CD1c-positive myeloid dendritic cell (primary cell): ENCODE data around the gene GMCL1.
"Not testable (repeated sequence)": the region's sequence is repeated elsewhere in the genome, so short reads cannot be mapped to it uniquely, and the experiment has no call there.

Experiments used
- DNase-seq: peaks from one replicate; pipeline ENCODE4 v3.0.0-alpha.2; 2016; ENCODE audit errors: extremely low spot score

Gene GMCL1

DNA sequence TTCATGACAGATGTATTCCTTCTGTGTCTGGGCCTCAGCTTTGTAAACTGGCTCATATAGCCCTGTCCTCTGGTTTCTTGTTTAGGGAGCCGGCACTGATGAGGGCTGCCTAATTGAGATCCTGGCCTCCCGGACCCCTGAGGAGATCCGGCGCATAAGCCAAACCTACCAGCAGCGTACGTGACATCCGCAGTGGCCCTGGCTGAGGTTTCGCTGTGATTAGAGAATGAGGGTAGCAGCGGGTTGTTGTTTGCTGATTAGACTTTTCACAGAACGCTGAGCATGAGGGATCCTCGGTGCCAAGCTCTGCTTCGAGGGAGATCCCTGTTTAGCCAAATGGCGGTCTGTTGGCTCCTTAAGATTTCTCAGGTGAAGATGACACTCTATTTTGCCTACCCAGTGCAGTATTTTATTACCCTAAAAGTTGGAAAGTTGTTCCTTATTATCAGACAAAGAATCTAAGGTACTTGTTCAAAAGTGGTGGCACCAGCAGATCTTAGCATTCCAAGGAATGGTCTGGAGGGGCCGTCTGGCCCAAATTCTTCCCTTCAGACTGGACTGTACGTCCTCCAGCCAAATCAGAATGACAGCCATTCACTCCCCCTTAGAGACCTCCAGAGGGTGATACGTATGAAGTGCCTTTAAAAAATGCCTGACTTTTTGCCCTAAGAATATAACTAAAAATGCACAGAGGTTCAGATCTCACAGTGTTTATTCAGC is 21.5 kb upstream of the GMCL1 start:
- DNase-seq, result no peak

GRCh38 chr2:69810550-69810949 is 18.9 kb upstream of the GMCL1 start:
- no peak for DNase-seq

- no peak for DNase-seq
These were observed 18.4 kb upstream of the GMCL1 start for GRCh38 chr2:69811018-69811417.

DNA sequence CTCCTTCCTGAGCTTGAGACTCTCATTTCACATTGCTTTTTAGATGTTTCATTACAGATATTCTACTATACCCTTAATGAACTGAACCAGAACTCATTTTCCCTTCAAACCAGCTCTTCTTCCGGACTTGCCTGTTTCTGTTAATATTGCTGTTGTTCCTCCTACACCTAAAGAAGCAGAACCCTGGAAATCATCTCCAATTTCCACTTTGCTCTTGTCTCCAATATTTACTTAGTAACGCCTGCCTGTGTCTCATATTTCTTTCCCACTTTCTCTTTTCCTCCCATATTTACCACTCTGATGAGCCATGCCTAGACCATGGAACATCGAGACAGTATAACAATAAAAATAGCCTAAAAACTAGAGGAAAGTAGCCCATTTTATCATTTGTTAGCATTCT is 17.9 kb upstream of the GMCL1 start:
- no peak for DNase-seq

GRCh38 chr2:69815717-69816116 is 13.7 kb upstream of the GMCL1 start:
- DNase-seq, result no peak

DNA sequence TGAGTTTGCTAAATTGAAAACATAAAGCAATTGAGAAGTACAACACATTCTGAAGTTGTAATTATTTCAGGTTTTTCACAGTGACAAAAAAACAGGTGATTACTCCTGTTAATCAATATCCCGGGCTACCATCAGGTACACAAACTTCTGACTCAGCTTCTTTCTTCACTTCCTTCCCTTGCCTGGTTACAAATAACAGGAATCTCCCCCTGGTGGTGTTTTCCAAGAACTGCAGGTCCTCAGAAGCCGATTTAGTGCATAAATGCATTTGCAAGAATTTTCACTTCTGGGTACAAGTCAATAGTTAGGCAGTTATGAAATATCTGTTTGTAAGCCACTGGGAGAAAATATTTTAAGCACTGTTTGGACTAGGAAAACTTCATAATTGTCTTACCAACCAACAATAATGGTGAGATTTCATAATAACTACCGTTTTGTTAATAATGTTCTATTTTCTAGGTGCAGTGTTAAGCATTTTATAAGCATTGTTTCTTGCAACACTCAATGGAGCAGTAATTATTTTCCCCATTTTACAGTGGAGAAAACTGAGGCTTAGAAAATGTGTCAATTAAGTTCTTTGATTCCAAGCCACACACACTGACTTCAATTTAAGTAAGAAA is 12.4 kb upstream of the GMCL1 start:
- peak; percentile 94 for DNase-seq

GRCh38 chr2:69817729-69818501 is 11.5 kb upstream of the GMCL1 start:
- DNase-seq, result no peak

DNA sequence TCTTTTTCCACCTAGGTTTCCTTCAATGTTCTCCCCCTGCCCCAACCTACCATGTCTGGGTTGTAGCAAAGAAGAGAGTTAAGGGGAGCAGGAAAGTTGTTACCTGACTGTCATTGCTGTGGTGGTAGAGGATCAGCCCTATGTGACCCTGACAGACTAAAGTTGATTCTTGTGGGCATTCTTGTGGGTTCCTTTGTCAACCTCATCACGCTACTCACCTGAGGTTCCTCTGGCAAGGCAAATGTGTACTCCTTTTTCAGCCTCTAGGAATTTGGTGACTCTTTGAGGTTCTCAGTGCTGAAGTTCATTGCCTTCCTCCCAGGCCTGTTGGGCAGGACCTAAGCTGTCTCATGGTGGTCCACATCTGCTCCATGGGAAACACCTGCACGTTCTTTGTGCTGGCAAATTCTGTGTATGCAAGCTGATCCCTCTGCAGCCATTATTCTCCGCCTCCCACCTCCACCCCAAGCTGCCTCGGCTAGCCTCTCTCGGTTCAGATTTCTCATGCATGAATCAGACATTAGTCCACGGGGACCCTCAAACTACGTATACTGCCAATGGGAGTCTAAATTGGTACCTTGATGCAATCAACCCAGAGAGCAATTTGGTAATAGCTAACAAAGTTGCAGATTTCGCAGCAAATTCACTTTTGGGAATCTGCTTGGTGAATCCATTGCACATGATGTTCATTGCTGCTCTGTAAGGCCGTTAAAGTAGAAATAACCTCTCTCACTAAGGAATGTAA is 1.5 kb upstream of the GMCL1 start:
- DNase-seq, result no peak

- DNase-seq, result no peak
These were observed 563 bp upstream of the GMCL1 start for GRCh38 chr2:69828938-69829255.

DNA sequence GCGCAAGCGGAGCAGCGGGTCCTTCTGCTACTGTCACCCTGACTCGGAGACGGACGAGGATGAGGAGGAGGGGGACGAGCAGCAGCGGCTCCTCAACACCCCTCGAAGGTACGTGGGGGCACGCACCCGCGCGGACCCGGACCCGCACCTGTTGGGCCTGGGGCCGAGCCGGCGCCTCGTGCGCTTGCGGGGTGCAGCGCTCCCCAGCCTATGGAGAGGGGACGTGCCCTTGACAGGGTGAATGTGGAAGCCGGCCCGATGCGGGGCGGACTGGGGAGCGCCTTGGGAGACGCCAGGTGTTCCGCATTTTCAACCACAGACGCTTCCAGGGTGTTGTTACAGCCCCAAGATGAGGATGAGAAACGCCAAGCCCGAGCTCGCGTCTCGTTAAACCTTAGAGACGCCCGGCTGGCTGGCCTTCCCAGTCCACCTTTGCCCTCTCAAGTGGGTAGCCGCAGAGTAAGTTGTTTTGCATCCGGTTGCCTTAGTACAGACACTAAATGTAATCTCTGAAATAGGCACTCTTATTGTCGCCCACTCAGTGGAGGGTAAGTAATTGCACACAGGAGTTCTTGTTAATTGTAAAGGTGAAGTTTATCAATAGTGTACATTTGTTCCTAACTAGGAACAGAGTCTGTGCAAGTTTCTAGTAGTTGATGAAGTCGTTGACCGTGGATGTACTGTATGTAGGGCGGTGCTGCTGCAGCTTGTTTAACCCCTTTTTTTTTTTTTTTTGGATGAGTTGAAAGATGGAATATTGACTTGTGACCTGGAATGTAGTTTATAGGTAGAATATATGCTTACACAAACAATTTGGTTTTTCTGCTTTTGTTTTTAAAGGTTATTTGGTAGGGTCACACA is 815 bp downstream of the GMCL1 start:
- DNase-seq, result peak; percentile 45

- not testable (repeated sequence) for DNase-seq
These were observed 1.4 kb downstream of the GMCL1 start for GRCh38 chr2:69830906-69831241.

GRCh38 chr2:69831354-69831905 is 2.0 kb downstream of the GMCL1 start:
- no peak for DNase-seq

DNA sequence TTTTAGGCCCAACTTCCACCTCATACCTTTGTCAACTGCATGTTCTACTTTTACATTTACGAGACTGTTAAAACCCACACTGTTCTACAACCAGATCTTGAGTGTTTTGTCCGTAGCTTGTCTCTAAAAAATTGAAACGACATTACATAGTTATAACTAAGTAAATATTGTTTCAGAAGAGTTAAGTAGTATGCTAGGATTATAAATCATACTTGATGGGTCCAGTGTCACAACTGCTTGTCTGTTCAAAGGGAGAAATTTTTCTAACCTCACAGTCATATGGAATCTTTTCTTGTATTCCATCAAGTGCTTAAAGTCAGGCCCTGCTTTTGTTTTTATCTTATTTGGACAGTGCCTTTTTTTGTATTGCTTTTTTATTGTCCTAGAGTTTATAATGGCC is 4.3 kb downstream of the GMCL1 start:
- DNase-seq, result no peak

GRCh38 chr2:69835666-69836065 is 6.2 kb downstream of the GMCL1 start:
- no peak for DNase-seq

DNA sequence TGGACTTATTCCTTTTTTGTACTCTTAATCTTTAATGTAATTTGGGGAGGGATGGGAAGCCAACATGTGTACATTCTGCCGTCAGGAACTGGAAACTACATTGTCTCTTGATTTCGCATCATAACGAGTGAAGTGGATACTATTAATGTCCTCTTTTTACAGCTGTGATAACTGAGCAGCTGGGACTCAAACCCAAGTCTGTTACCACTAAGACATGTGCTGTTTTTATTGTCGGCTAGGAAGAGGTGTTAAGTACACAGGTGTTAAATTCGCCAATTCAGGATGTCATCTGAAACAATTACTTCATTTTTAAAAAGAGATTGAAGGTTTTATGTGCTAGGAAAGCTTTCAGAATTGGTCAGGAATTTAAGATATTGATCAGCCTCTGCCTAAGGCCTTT is 6.9 kb downstream of the GMCL1 start:
- DNase-seq, result no peak

DNA sequence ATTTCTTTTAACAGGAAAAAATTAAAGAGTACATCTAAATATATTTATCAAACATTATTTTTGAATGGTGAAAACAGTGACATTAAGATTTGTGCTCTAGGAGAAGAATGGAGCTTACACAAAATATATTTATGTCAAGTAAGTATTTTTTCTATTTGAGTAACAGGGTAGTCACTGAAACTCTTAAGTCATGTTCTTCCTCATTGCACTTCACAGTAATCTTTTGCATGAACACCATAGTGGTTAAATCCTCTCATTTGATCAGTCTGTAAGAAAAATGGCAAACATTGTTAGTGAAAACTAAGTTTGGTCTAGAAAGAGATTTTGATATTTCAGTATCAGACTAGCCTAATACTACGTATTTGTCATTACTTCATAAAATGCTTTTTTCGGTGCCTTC is 8.1 kb downstream of the GMCL1 start:
- peak; percentile 10 for DNase-seq

DNA sequence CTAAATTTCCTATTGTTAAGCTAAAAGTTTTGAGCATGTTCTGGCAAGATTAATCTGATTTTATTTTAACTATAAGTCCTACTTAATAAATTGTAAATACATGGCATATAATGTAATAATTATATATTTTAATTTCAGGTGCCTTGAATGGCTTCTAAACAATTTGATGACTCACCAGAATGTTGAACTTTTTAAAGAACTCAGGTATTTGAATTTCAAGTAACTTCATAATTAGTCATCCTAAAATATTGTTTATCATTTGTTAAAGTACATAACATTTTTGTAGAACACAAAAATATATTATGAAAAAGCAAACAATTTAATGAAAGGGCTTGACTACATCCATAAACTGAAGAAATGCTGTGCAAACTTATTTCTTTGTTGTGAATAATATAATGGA is 14.5 kb downstream of the GMCL1 start:
- no peak for DNase-seq

- no peak for DNase-seq
These were observed 15.1 kb downstream of the GMCL1 start for GRCh38 chr2:69844560-69844959.

DNA sequence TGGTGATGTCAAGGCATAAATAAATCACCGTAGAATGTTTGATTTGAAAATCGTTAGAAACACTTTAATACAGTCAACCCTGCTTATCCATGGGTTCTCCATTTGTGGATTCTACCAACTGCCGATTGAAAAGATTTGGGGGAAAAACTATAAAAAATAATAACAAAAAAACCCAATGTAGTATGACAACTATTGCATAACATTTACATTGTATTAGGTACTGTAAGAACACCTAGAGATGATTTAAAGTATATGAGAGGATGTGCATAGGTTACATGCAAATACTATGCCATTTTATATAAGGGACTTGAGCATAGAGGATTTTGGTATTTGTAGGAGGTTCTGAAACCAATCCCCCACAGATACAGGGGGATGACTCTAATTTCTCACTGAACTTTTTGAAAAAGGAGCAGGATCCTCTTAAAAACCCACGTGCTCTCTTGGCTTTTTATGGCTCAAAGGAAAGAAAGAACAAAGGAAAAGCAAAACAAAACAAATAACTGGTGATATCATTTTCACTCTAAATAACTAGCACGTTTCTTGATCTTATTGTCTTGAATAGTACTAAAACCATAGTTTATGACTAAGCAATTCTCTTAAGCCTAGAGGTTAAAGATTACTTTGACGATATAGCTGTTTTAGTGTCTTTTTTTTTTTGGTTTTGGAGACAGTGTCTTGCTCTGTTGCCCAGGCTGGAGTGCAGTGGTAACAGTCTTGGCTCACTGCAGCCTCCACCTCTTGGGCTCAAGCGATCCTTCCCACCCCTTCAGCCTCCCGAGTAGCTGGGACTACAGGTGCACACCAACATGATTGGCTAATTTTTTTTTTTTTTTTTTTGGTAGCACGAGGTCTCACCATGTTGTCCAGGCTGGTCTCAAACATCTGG is 17.0 kb downstream of the GMCL1 start:
- no peak for DNase-seq
